ENCODE results near the gene AMHR2. TPM values are rescaled to one million over a fixed set of nuclear protein-coding genes. Genes with fewer than 3 reads are reported as not detected.

The AMHR2 gene
- total and polyA plus RNA-seq, 9 of the 15 experiments (the other 6 are each of a cell fraction or from before 2014, with no cell fraction given), result 8.9 to 49.7 (median 19.3) TPM

DNA sequence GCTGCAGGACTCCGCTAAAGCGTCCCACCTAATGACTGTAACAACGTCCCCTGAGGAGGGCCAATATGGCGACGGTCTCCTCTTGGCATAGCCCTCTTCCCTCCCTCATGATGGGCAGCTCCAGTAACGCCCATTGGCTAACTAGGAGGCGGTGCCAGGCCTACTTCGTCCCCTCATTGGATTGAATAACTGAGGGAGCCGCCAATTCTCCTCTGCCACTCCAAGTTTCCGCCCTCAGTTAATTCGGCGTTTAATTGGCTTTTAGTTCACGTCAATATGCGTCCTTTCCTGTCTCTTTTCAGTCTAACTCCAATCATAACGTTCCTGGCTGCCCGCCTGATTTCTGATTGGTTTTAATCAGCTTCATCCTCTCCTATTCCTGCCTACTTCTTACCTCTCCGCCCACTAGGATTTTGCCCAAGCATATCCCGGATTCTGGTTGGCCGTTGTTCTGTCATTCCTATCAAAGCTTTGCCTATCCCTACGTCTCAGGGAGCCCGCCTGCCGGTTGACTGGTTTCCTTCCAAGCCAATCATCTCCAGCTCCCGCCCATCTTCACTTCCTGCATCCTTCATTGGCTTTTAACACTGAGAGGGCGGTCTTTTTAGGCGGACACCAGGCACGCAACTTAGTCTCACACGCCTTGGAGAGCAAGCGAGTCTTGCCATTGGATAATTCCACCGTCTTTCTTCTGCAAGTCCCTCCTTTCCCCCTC, 44.1 kb upstream of the AMHR2 start (continued):
- TF ChIP-seq HEY1 (CRISPR knock-in tag; IDR thresholded peaks at IDR 0.05; ENCODE audit: borderline replicate concordance) (peak; percentile 62; the same call in 1 of the 2 replicates), ZNF586 (CRISPR knock-in tag; conservative IDR thresholded peaks at IDR 0.05) (no peak), ETV5 (CRISPR knock-in tag; IDR thresholded peaks at IDR 0.05; ENCODE audit: low read depth) (0 out of 2 replicates have a peak, but pooled peaks have one; percentile 31)
- TF ChIP-seq, protein P1, sequence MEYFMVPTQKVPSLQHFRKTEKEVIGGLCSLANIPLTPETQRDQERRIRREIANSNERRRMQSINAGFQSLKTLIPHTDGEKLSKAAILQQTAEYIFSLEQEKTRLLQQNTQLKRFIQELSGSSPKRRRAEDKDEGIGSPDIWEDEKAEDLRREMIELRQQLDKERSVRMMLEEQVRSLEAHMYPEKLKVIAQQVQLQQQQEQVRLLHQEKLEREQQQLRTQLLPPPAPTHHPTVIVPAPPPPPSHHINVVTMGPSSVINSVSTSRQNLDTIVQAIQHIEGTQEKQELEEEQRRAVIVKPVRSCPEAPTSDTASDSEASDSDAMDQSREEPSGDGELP (CRISPR knock-in tag; IDR thresholded peaks at IDR 0.05; ENCODE audit: borderline replicate concordance), result peak; percentile 53; the same call in 1 of the 2 replicates
- TF ChIP-seq, protein P2, sequence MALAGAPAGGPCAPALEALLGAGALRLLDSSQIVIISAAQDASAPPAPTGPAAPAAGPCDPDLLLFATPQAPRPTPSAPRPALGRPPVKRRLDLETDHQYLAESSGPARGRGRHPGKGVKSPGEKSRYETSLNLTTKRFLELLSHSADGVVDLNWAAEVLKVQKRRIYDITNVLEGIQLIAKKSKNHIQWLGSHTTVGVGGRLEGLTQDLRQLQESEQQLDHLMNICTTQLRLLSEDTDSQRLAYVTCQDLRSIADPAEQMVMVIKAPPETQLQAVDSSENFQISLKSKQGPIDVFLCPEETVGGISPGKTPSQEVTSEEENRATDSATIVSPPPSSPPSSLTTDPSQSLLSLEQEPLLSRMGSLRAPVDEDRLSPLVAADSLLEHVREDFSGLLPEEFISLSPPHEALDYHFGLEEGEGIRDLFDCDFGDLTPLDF (CRISPR knock-in tag; IDR thresholded peaks at IDR 0.05), result peak; percentile 67; the same call in 1 of the 2 replicates
- TF ChIP-seq, protein P3, sequence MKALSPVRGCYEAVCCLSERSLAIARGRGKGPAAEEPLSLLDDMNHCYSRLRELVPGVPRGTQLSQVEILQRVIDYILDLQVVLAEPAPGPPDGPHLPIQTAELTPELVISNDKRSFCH (CRISPR knock-in tag; IDR thresholded peaks at IDR 0.05), result no peak
- TF ChIP-seq, protein P3 (tag; IDR thresholded peaks at IDR 0.05), result no peak

Measured in K562 (cell line).